Hepatocyte (in vitro differentiated cells): ENCODE results near the gene MAP3K8.
"Not testable (repeated sequence)": the region's sequence is repeated elsewhere in the genome, so short reads cannot be mapped to it uniquely, and the experiment has no call there.

Experiments
- CTCF ChIP-seq: fragments of 200-600 bp; sonication (generic); IDR thresholded peaks from 2 replicates; pipeline ENCODE4 v1.5.1; 2016; ENCODE audit warnings: antibody characterized with exemption, mild to moderate bottlenecking; ENCODE audit not compliant: poor library complexity
- EZH2 ChIP-seq: fragments of 200-600 bp; sonication (generic); IDR thresholded peaks from 2 replicates; pipeline ENCODE4 v1.6.1; 2016; ENCODE audit warnings: antibody characterized with exemption, mild to moderate bottlenecking, borderline replicate concordance

GRCh38 chr10:30423655-30424275 is 10.2 kb upstream of the MAP3K8 start:
- TF ChIP-seq CTCF, EZH2: not testable (repeated sequence)
